H4 (cell line): ENCODE results near the gene ODAD3. TPM values are rescaled to one million over a fixed set of nuclear protein-coding genes. Genes with fewer than 3 reads are reported as not detected.
"Not testable (repeated sequence)": the region's sequence is repeated elsewhere in the genome, so short reads cannot be mapped to it uniquely, and the experiment has no call there.

Experiments
- DNase-seq: peaks from one replicate; pipeline ENCODE4 v3.0.0-alpha.2; 2015; ENCODE audit warnings: low spot score
- total RNA-seq: library from RNA; depleted of rRNA; stranded (reverse); fragments of >200 nt; shearing (Covaris generic); gene quantifications from 2 replicates; pipeline ENCODE4 v1.2.3, GENCODE V29; 2014

ODAD3 gene
- total RNA-seq, 1 experiment from 2014 or later: 0.99 TPM

DNA sequence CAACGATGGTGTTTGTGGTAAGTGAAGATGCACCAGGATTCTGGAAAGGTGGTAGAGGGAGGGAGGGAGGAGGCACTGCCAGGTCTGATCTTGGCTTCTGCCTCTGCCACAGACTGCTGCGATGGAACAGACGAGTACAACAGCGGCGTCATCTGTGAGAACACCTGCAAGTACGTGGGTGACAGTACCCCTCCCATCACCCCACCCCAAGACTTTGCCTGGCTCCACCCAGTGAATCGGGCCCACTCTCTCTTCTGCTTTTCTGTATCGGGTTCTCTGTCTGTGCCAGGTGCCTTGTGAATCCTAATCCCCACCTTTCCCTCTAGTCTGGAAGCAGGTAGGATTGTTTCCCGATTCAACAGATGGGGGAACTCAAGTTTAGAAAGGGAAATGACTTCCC is 3.0 kb upstream of the ODAD3 start:
- no peak for DNase-seq

DNA sequence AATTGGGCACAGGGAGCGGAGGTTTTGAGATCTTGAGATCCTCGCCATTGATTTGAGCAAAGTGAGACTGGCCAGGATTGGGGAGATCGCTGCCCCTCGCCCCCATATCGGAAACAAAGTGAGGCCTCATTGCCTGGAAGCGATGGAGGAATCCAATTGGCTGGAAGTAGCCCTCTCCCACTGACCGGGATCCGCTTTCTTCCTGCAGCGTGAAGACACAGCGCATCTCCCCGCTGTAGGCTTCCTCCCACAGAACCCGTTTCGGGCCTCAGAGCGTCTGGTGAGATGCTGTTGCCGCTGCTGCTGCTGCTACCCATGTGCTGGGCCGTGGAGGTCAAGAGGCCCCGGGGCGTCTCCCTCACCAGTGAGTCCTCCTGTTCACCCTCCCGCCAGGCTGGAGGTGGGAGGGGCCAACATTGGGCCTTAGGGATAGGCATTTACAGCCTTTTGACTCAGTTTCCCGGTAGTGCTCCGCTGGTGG is 952 bp upstream of the ODAD3 start:
- no peak for DNase-seq

DNA sequence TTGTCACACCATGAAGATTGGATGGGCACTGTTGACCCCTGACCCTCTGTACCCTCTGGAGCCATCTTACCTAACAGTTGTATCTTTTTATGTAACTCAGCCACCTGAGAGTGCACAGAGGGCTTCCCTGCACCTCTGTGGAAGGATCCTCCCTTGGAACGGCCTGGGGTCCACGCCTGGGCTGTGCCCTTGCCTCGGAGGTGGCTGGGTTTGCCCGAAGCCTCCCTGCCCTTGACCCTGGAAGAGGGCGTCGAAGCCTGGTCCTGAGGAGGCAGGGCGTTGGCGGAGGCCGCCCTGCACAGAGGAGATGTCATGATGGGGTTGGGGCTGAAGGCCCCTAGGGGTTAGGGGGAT is 241 bp downstream of the ODAD3 start:
- no peak for DNase-seq

DNA sequence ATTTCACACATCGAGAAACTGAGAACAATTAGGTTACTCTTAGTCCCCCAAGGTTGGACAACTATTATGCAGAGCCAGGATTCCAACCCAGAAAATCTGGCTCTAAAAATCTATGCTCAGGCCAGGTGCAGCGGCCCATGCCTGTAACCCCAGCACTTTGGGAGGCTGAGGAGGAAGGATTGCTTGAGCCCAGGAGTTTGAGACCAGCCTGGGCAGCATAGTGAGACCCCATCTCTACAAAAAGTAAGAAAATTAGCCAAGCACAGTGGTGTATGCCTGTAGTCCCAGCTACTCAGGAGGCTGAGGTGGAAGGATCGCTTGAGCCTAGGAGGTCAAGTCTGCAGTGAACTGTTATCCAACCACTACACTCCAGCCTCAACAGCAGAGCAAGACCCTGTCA is 1.4 kb downstream of the ODAD3 start:
- not testable (repeated sequence) for DNase-seq

DNA sequence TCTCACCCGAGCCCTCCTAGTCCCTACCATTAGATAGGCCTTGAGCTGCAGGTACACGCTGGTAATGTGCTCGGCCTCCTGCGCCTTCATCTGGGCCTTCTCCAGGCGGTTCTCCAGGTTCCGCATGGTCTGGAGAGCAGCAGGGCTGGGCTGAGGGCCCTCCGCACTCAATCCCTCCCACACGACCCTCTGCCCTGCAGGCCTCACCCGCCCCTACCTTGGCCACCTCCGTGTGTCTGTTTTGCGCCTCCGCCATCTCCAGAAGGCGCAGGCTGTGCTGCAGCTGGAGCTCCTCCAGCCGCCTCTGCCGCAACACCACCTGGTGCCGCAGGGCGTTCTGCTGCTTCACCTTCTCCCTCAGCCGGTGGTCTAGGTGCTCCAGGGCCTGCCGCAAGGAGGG is 8.3 kb downstream of the ODAD3 start:
- no peak for DNase-seq

DNA sequence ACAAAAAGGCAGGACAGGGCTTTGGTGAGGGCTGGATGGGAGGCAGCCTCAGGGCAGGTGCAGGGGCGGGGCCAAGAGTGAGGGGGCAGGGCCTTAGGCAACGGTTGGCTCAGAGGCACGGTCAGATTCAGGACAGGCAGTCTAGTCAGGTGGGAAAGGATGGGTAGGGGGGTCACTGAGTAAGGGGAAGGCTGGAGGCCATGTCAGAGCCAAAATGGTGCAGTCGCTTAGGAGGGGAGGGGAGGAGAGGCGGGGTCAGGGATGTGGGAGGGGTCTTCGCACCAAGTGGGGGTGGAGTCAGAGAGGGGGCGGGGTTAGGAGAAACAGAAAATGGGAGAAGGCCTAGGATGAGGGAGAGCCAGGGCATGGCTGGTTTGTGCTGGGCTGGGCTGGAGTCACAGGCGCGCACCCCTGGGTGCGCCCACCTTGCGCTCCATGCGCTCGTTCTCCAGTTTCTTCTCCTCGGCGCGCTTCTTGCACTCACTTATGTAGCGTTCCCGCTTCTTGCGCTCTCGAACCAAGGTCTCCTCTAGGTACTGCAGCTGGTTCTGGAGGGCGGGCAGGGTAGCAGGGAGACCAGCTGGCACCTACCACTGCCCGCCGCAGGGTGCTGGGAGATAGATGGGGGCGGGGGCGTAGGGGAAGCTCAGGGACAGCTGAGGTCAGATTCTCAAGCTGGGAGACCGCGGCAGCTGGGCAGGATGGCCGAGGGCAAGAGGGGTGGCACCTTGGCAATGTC is 9.0 kb downstream of the ODAD3 start:
- DNase-seq: no peak

DNA sequence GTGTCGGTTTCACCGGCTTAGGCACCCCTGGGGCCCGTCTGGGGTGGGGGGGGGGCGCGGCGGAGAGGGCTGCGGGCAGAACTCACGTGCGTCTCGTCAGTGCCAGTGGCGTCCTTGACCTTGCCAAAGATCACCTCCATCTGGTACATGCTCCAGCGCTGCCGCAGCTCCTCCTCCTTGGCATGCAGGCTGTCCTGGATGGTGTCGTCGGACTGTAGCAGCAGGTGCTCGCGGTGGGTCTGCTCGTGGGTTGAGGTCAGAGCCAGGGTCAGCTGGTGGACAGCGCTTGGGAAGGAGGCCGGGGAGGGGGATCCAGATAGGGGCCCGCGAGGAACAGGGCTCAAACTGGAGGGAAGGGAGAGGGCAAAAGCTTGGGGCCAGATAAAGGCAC is 11.1 kb downstream of the ODAD3 start:
- no peak for DNase-seq

DNA sequence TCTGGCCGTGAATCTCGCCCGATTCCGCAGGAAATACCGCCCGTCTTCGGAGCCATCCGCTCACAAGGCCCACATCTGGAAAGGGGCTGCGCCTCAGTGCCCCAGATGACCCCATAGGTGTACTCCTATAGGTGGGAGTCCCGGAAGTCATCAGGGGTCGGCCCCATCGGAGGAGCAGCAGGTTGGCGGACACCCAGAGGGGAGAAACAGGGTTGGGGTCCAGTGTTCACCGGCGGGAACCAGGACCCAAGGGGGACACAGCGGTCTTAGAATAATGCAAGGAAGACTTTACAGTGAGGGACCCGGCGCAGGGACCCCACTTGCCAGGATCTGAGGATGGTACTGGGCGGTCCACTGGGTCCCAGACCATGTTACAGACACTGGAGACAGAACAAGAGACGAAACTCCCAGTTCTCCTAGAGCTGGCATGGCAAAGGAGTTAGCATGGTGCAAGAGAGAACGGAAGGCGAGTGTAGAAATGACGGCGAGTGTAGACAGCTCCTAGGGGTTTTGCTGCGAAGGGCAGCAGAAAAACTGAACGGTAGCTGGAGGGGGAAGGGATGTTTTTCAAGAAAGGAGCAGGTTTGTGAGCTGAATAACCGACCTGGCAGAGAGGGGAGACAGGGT is 11.6 kb downstream of the ODAD3 start:
- DNase-seq: no peak

DNA sequence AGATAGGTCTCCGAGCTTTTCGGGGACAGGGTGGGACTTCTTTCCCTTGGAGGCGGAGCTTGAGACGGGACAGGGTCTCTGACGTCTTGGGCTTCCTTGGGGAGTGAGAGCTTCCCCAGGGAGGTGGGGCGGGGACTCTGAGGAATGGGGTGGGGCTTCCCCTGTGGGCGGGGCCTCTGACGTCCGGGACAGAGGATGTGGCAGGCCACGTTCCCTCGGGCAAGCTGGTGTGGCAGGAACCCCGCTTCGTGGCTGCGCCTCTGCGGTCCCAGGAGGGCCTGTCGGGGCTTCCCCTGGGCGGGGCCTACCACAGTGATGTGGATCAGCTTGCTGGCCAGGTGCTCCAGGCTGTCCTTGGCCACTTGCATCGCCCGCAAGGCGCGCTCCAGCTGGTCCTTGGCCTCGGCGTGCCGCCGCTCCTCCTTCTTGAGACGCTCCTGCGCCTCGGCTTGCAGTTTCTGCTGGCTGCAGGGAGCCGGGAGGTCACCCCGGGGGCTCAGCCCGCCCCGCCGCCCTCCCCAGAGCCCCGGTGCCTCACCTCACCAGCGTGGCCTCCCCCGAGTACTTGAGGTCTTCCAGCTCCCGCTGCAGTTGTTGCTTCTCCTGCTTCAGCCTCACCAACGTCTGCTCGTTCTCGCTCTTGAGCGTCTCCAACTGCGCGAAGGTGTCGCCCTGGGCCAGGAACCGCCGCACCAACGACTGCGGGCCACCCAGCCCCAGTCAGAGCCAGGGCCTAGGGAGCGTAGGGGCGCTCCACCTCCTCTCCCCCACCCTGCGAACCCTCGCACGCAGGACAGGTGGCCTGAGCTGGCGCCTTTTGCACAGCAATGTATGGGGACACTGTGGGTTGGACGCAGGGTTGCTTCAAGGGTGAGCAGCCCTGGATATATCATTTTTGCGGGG is 12.5 kb downstream of the ODAD3 start:
- DNase-seq: no peak

DNA sequence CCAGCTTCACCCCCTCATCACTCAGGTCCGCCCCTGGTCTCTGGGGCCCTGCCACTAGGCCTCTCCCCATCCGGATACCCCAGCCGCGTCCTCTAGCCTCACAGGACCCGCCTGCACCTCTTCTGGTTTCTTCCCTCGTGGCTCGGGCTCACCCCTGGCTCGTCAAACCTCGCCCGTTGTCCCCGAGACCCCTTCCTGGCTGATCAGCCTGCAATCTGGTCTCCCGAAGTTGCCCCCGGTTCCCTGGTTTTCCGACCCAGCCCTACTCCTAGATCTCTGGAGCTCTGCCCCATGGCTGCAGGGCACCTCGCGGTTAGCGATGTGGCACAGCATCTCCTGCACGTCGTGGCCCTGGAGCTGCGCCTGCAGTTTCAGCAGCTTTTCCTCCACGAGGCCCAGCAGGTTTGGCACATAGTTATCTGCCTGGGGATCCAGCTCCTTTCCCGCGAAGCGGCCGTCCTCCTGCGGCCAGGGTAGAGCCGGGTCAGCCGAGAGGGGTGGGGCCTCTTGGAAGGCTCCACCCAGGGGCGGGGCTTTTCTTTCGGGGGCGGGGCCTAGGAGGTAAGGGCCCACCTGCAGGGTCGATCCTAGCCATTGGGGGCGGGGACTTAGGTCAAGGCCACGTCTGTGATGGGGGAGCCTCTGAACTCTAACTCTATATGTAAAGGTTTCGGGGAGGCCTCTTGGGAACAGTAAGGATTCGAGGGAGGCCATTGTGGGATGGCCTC is 13.4 kb downstream of the ODAD3 start:
- DNase-seq: no peak

DNA sequence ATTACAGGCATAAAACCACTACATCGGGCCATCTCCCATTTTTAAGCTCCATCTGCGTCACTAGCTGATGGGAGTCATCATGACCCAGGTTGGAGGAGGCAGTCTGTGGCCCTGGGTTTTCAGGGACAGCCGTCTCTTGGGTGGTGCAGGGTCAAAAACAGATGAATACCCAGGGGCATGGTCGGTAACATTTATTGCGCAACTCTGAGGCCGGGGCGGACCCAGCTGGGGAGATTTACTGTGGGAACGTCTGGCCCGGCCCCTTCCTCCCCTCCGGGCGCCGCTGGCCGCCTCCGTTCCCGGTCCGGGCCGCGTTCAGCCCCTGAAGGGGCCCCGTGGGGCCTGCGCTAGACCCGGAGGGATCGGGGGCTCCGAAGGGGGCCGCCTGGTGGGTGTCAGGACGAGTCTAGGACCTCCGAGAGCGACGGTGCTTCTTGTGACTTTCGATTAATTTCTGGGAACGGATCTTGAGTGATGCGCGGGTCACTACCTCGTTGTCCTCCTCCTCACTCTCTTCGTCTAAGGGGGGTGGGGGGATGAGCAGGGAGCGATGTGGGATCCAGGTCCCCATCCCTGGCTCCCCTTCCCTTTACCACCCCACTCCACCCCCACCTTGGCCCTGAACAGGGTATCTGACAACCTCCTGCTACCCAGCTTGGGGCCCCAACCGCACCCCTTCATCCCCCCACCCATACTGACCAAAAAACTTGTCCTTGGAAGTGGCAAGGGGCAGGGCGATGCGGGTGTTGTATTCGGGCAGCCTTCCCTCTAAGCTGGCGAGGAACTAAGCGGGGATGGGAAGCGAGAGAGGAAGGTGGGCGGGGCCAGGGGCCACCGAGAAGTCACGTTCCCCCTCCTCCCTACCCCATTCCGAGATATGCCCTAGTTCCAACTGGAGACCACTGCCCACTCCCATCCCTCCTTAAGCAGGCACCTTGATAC is 14.2 kb downstream of the ODAD3 start:
- no peak for DNase-seq

DNA sequence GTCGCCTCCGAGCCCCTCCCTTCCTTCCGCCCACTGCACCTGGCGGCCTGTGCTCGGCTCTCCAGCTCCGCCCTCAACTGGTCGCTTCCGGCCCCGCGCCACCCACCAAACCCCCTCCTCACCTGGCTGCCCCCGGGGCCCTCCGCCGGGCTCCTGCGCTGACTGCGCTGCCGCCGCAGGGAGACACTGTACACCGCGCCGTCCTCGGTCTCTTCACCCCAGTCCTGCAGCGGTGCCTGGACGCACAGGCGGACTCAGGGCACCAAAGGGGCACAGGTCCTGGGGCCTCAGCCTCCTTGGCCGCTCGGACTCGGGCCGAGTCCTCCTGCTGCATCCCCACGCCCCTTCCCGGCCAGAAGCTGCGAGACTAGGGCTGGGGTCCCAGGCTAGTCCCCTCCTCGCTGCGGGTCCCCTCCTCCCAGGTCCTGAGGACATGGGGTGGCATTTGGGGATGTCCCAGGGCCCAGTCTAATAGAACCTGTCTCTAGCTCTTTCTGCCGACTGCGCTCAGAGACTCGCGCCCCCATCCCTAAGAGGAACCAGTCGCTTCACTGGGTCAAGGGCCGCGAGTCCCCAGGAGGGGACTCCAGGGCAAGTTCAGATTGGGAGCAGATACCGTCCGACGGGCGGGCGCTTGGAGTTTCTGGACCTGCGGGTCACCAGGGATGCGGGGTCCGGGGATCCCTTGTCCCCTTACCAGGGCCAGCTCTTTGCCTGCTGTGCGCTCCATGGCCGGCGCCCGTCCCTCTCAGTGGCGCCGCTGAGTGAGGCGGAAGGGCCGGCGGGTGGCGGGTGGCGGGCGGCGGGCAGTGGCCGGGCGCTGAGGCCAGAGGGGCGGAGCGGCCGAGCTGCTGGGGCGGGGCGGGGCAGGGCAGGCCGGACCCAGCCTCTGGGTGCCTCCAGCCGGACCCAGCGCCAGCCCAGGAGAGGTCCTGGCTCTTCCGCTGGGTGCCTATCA is 16.1 kb downstream of the ODAD3 start, which contains the start of gene RGL3:
Gene RGL3 (minus strand): TSS at position 766 of the 958 bp plus-strand sequence. CDS start 36 bp downstream, at position 730.
- DNase-seq: no peak

DNA sequence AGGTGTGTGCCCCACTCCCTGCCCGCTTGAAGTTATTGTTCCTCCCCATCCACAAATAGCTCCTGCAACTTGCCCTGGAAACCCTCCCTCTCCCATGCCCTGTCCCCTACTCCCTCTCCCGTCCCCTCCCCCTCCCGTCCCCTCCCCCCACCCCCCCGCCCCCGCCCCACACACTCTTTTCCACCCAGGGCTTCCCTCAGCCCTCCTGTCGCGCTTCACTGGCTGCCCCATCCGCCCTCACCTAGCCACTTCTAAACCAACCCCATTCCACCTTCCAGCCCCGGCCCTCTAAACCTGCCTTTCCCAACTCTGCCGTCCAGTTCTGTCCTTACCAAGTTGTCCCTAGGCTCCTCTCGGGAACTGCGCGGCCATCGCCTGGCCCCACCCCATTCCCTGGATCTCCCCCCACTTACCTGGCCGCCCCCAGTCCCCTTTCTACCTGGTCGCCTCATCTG is 16.8 kb downstream of the ODAD3 start:
- no peak for DNase-seq

DNA sequence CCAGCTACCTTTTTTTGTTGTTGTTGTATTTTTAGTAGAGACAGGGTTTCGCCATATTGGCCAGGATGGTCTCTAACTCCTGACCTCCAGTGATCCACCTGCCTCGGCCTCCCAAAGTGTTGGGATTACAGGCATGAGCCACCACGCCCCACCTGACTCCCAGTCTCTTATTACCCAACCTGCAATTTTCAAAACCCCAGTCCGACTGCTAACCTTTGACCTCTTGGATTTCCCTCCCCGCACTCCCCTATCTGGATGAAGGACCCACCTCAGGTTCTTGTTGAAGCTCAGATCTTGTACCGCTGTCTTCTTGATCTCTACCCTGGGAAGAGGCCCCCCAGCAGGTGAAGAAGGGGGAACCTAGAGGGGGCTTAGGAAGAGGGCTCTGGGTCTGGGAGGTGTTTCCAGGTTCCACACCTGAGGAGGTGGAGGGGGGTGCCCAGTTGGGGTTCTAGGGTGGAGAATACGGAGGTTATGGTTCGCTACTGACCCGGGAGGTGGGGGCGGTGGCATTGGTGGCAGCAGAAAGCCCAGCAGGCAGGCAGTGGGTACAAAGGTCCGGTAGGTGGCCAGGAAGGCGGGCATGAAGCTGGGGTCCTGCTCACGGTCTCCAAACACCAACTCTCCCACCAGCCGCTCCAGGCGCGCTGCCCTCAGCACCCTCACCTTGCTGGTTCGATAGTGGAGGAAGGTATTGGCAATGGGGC is 18.4 kb downstream of the ODAD3 start:
- DNase-seq: no peak

DNA sequence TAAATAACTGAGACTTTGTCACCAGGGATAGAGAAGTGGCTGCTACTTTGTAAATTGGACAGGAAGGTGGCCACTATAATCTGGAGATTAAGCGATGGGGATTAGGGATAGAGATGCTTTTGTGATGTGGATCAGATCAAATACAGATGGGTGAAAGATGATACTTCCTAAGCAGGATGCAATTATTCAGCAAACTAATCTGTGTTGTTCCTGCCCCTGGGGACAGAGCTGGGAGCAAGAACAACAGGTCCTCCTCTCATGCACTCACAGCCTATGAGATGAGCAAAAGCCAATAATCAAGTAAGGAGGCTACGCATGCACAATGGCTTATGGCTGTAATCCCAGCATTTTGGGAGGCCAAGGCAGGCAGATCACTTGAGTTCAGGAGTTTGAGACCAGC is 20.4 kb downstream of the ODAD3 start:
- no peak for DNase-seq

DNA sequence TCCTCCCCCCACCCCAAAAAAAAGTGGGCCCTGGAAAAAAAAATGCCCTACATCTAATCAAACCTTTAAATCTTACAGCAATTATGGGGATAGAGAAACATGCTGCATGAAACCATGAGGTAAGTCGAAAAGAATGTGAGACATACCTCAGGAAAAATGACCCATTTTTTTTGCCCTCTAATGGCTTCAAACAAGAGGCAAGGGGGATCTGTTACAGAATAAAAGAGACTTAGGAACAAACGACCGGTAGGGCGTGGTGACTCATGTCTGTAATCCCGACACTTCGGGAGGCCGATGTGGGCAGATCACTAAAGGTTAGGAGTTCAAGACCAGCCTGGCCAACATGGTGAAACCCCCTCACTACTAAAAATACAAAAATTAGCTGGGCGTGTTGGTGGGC is 24.2 kb downstream of the ODAD3 start:
- peak; percentile 57 for DNase-seq

DNA sequence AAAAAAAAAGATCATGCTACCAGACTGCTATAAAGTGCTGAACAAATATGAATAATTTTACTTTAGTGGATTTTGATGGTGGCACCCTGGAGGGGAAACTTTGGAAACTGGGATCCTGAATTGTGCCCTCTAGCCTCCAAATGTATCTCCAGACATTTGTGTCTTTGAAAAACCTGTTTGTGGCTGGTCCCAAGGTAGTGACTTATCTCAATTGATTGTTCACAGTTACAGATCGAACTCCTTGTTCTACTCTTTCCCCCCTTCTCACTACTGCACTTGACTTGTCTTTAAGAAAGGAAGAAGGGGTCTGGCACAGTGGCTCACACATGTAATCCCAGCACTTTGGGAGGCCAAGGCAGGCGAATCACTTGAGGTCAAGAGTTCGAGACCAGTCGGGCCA is 26.3 kb downstream of the ODAD3 start:
- no peak for DNase-seq

DNA sequence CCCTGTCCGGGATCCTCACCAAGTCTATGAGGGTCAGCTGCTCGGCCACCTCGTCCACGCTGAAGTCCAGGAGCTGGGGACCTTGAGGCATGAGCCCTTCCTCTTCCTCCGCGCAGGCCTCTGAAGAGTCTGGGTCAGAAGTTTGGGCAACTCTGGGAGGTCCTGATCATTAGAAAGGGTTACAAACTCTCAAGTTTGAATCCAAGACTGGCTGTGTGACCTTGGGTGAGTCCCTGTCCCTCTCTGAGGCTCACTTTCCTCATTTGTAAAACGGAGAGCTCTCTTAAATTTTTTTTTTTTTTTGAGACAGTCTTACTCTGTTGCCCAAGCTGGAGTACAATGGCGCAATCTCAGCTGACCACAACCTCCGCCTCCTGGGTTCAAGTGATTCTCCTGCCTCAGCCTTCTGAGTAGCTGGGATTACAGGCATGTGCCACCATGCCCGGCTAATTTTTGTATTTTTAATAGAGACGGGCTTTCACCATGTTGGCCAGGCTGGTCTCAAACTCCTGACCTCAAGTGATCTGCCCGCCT is 28.2 kb downstream of the ODAD3 start:
- DNase-seq: not testable (repeated sequence)
